ENCODE data around the gene PAFAH1B1.

GRCh38 chr17:2691069-2691871, 97.8 kb downstream of the PAFAH1B1 start:
- TF ChIP-seq CTCF (IDR thresholded peaks at IDR 0.05) (no peak), POLR2A (IDR thresholded peaks at IDR 0.05) (no peak)

Measured in heart left ventricle (tissue), 13 donors.